H4 (cell line): ENCODE measurements around the gene MRNIP. TPM values are rescaled to one million over a fixed set of nuclear protein-coding genes. Genes with fewer than 3 reads are reported as not detected.
A peak's percentile ranks its signal among the peaks of the same experiment; 100 is the strongest.
"Not testable (repeated sequence)": the region's sequence is repeated elsewhere in the genome, so short reads cannot be mapped to it uniquely, and the experiment has no call there.

Experiments
- DNase-seq: peaks from one replicate; pipeline ENCODE4 v3.0.0-alpha.2; 2015; ENCODE audit warnings: low spot score
- total RNA-seq: library from RNA; depleted of rRNA; stranded (reverse); fragments of >200 nt; shearing (Covaris generic); gene quantifications from 2 replicates; pipeline ENCODE4 v1.2.3, GENCODE V29; 2014

MRNIP gene
- total RNA-seq, 1 experiment from 2014 or later: 3.8 TPM

- peak; percentile 55 for DNase-seq
Observed at GRCh38 chr5:179839328-179840256, 19.0 kb downstream of the MRNIP start.

DNA sequence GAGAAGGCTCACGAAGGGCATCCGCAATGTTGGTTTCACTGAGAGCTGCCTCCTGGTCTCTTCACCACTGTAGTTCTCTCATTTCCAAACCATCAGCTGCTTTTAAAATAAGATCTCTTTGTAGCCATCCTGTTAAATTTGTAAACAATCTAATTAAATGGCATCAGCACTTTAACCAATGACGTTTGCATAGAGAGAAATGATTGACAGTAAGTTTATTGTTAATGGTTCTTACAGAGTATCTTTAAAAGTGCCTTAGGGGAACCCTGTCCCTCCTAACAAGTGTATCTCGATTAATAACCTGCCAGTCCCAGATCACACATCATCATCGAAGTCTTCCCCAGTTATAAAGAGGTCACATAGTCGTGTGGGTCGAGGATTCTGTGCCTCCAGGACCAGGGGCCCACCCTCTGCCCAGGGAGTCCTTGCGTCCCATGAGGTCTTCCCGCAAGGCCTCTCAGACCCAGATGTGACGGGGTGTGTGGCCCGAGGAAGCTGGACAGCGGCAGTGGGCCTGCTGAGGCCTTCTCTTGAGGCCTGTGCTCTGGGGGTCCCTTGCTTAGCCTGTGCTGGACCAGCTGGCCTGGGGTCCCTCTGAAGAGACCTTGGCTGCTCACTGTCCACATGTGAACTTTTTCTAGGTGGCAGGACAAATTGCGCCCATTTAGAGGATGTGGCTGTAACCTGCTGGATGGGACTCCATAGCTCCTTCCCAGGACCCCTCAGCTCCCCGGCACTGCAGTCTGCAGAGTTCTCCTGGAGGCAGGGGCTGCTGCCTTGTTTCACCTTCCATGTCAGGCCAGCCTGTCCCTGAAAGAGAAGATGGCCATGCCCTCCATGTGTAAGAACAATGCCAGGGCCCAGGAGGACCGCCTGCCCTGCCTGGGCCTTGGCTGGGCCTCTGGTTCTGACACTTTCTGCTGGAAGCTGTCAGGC, 21.3 kb downstream of the MRNIP start:
- no peak for DNase-seq

- DNase-seq: peak; percentile 73
Observed at GRCh38 chr5:179836225-179837019, 22.2 kb downstream of the MRNIP start.

DNA sequence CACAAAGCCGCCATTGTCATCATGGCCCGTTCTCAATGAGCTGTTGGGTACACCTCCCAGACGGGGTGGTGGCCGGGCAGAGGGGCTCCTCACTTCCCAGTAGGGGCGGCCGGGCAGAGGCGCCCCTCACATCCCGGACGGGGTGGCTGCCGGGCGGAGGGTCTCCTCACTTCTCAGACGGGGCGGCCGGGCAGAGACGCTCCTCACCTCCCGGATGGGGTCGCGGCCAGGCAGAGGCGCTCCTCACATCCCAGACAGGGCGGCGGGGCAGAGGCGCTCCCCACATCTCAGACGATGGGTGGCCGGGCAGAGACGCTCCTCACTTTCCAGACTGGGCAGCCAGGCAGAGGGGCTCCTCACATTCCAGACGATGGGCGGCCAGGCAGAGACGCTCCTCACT, 23.7 kb downstream of the MRNIP start:
- DNase-seq: not testable (repeated sequence)

DNA sequence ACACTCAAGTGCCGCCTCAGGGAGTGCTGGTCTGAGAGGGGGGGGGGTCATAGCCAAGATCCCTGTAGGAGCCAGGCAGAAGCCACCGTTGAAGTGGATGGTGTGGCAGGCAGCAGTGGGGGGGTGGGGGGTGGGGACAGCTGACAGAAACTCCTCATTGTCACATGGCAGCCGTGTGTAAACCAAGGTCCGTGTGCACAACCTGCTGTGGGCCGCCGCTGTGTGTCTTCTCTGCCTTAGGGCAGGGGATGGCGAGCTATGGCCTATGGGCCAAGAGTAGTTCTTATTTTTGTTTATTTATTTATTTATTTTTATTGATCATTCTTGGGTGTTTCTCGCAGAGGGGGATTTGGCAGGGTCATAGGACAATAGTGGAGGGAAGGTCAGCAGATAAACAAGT, 24.5 kb downstream of the MRNIP start:
- no peak for DNase-seq

- no peak for DNase-seq
Observed at GRCh38 chr5:179833709-179834070, 24.9 kb downstream of the MRNIP start.

DNA sequence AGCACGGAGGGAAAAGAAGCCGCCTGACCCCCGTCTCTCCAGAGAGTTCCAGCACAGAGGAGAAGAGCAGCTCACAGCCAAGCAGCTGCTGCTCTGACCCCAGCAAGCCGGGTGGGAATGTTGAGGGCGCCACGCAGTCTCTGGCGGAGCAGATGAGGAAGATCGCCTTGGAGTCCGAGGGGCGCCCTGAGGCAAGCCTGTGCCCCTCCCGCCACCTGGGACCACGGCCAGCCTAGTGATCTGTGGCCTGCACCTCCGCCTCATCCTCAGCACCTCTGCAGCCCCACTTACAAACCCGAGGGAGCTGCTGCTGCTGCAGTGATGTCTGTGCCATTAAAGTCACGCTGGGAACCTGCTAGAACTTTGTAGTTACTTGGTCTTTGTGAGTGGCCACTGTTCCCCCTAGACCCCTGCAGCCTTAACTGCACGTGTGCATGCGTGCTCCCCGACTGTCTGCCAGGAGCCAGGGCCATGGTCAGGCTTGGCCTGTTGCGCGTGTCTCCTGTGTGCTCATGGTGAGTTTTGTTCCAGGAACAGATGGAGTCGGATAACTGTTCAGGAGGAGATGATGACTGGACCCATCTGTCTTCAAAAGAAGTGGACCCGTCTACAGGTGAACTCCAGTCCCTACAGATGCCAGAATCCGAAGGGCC, 25.4 kb downstream of the MRNIP start:
- DNase-seq: no peak

- DNase-seq: no peak
Observed at GRCh38 chr5:179832039-179832745, 26.4 kb downstream of the MRNIP start.

DNA sequence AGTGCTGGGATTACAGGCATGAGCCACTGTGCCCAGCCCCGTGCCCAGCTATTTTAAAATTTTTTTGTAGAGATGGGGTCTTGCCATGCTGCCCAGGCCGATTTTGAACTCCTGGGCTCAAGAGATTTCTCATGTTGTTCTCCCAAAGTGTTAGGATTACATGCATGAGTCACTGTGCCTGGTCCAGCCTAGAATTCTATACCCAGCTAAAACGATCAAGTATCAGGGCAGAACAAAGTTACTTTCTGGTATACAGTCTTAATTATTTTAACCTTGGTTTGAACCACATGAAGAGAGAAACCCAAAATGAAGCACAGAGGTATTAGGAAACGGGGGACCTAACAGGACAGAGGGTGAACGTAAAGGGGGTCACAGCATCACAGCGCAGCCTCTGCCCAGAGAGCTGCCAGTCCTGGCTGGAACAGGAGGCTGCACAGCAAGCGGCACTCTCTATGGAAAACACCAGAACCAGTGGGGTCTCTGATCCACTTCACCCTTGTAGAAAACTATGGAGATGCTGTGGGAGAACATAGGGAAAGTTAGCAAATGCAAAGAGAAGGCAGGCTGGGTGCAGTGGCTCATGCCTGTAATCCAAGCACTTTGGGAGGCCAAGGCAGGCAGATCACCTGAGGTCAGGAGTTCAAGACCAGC, 27.7 kb downstream of the MRNIP start:
- no peak for DNase-seq

GRCh38 chr5:179829732-179830435, 28.7 kb downstream of the MRNIP start:
- no peak for DNase-seq

DNA sequence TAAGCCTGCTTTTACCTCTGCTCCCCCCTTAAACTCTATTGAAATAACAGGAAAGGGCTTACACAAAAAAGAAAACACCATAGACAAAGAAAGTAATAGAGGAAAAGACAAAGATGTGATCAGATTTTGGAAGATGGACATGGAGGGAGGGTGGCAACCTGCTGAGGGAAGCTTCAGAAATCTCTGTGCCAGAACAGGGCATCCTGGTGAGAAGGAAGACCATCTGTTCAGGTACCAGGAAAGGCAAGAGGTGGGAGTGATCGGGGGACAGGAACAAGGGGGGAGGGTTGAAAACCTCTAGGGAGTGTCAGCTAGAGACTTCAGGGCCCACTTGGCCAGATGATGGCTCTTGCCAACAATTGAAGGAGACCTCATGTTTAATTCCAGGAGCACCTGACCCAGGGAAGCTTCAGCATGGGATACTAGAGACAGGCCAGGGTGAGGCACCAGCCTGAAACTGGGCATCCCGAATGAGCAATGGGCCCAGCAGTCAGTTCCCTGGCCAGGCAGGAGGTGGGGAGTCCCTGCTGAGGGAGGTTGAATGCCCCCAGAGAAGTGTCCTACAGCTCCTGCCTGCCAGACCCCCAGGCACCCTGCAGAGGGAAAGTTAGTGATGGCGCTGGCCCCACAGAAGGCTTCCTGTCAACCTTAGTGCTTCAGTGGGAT, 29.7 kb downstream of the MRNIP start:
- DNase-seq: no peak

DNA sequence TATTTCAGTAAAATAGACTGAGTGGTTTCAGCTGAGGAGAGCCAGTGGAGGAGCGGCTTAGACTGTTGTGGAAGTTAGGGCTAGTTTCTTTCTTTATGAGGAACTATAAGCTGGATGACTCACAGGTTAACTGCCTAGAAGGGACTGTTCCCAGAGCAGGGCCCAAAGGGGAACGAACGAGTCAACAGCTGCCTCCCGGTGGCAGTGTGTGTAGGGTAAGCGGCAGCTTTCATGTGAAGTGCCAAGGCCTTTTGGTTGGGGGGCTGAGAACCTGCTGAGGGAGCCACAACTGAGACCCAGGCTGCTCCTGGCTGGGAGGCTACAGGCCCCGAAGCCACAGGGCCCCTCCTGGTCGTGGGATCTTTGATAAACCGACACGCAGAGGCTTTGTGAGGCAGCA, 30.9 kb downstream of the MRNIP start:
- no peak for DNase-seq

DNA sequence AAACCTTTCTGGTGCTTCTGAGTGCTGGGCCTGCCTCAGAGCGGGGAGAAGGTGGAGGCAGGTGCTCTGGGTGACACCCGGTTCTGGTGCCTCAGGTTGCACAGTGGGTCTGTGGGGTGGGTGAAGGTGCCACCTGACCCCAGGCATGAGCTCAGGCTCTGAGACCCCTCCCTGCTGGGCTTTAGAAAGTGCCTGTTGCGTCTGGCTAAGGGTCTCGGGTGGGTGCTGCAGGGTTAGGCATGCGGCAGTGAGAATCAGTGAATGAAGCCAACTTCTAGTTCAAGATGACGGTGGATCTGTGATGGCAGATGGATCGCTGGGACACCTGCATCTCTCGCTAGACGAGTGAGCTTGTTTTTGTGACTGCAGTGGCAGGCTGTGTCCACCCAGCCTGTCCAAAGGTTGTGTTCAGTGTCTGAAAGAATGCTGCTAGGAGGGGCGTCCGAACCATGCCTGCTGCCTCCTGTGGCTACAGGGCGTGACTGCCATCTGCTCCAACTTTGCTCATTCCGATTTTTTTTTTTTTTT, 32.9 kb downstream of the MRNIP start:
- DNase-seq: no peak

DNA sequence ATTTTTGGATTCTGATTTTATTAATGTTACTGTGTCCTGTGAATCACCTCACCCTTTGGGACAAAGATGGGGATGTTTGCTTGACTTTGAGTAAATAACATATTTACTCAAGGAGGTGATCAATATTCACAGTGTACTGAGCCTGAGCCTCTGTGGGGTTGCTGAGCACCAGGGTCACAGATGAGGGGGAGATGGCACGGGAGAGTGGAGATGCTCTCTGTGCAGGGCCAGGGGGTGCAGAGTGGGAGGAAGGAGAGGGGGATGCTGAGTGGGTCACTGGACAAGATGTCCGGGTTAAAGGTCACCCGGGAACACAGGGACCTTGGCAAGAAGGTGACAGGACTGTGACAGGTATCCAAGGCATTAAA, 33.9 kb downstream of the MRNIP start:
- no peak for DNase-seq

- no peak for DNase-seq
Observed at GRCh38 chr5:179823937-179824744, 34.5 kb downstream of the MRNIP start.

DNA sequence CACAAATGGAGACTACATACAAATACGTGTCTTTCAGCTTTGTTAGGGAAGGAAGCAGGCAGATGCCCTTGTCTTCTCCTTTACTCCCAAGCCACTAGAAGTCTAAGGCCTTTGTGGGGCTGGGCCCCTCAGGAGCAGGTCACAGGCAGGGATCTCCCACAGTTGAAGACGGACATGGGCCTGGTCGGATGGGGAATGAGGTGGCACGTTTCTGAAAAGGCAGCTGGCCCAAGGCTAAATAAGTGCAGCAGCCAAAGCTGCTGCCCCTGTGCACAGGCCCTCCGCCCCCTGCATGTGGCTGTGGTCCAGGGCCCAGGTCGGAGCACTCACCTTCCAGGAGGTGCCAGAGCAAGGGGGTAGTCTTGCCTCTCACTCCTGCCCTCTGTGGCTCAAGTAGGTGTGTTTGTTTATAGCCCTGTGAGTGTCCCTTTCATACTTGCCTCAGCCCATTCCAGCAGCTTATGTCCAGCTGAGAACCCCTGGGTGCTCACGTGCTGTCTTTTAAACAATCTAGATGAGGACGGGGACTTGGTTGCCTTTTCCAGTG, 36.1 kb downstream of the MRNIP start:
- DNase-seq: no peak

DNA sequence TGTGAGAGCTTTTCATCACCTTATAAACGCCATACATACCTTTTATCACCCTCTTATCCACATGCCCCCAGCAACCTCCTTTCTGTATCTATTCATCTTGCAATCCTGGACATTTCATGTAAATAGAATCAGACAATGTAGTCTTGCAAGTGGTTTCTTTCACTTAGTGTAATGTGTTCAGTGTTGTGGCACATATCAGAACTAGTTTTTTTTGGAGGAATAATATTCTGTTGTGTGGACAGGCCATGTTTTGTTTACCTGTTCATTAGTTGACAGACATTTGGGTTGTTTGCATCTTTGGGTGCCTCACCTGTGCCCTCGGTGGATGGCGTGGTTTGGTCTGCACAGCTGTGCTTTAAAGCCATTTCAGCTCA, 36.6 kb downstream of the MRNIP start:
- no peak for DNase-seq
